Neural progenitor cell (in vitro differentiated cells): ENCODE results near the gene C2CD5. TPM values are rescaled to one million over a fixed set of nuclear protein-coding genes. Genes with fewer than 3 reads are reported as not detected.
A peak's percentile ranks its signal among the peaks of the same experiment; 100 is the strongest.

Source experiments
- DNase-seq: peaks from one replicate; pipeline ENCODE4 v3.0.0-alpha.2; 2016; ENCODE audit warnings: low spot score
- H2AFZ ChIP-seq: fragments of 200-600 bp; sonication (generic); replicated peaks from 2 replicates; pipeline ENCODE4 v1.6.1; 2016; ENCODE audit warnings: antibody characterized with exemption
- H3F3A ChIP-seq: fragments of 200-600 bp; sonication (generic); 2 replicates; pipeline ENCODE4 v1.6.1; 2016; ENCODE audit warnings: antibody characterized with exemption, low read depth
- H3K27ac ChIP-seq: fragments of 200-600 bp; sonication (generic); 2 replicates; pipeline ENCODE4 v1.5.1; 2016; ENCODE audit warnings: mild to moderate bottlenecking
- H3K27me3 ChIP-seq: fragments of 200-600 bp; sonication (generic); 2 replicates; pipeline ENCODE4 v1.6.1; 2016; ENCODE audit warnings: mild to moderate bottlenecking, moderate library complexity
- H3K36me3 ChIP-seq: fragments of 200-600 bp; sonication (generic); 2 replicates; pipeline ENCODE4 v1.5.1; 2016
- H3K4me1 ChIP-seq: fragments of 200-600 bp; sonication (generic); 2 replicates; pipeline ENCODE4 v1.6.1; 2016; ENCODE audit warnings: mixed run types
- H3K4me2 ChIP-seq: fragments of 200-600 bp; sonication (generic); 2 replicates; pipeline ENCODE4 v1.6.1; 2016
- H3K4me3 ChIP-seq: fragments of 200-600 bp; sonication (generic); 2 replicates; pipeline ENCODE4 v1.5.1; 2016
- H3K79me2 ChIP-seq: fragments of 200-600 bp; sonication (generic); 2 replicates; pipeline ENCODE4 v1.6.1; 2016; ENCODE audit warnings: low read depth
- H3K9ac ChIP-seq: fragments of 200-600 bp; sonication (generic); 2 replicates; pipeline ENCODE4 v1.6.1; 2016
- H3K9me3 ChIP-seq: fragments of 200-600 bp; sonication (generic); 2 replicates; pipeline ENCODE4 v1.5.1; 2016; ENCODE audit warnings: low read depth
- H4K20me1 ChIP-seq: fragments of 200-600 bp; sonication (generic); 2 replicates; pipeline ENCODE4 v1.6.1; 2016; ENCODE audit warnings: low read depth
- H3K27ac Mint-ChIP-seq: 3 replicates; pipeline ENCODE4 v1.8.0; 2021; ENCODE audit warnings: mixed read lengths
- H3K27me3 Mint-ChIP-seq: 2 replicates; pipeline ENCODE4 v1.8.0; 2022; ENCODE audit warnings: low read depth, mild to moderate bottlenecking, inconsistent platforms, moderate library complexity, mixed read lengths; ENCODE audit not compliant: insufficient read depth
- H3K36me3 Mint-ChIP-seq: 3 replicates; pipeline ENCODE4 v1.8.0; 2021; ENCODE audit warnings: mixed read lengths
- H3K4me1 Mint-ChIP-seq: 3 replicates; pipeline ENCODE4 v1.8.0; 2021; ENCODE audit warnings: mixed read lengths
- H3K4me3 Mint-ChIP-seq: 3 replicates; pipeline ENCODE4 v1.8.0; 2021; ENCODE audit warnings: mild to moderate bottlenecking, moderate library complexity, mixed read lengths
- H3K9me3 Mint-ChIP-seq: 3 replicates; pipeline ENCODE4 v1.8.0; 2020; ENCODE audit warnings: mixed read lengths
- CTCF ChIP-seq: fragments of 200-600 bp; sonication (generic); IDR thresholded peaks from 2 replicates; pipeline ENCODE4 v1.5.1; 2017; ENCODE audit warnings: antibody characterized with exemption, mild to moderate bottlenecking
- EZH2 ChIP-seq: fragments of 200-600 bp; sonication (generic); IDR thresholded peaks from 2 replicates; pipeline ENCODE4 v1.6.1; 2017; ENCODE audit warnings: antibody characterized with exemption, mild to moderate bottlenecking, moderate library complexity
- EZH2phosphoT487 ChIP-seq: fragments of 200-600 bp; sonication (generic); IDR thresholded peaks from 2 replicates; pipeline ENCODE4 v1.6.1; 2017; ENCODE audit warnings: antibody characterized with exemption
- total RNA-seq: library from RNA; depleted of rRNA; stranded (reverse); fragments of >200 nt; gene quantifications from 2 replicates; pipeline ENCODE4 v1.2.3, GENCODE V29; 2015; ENCODE audit warnings: low replicate concordance

C2CD5 gene
- total RNA-seq, 1 donor from 2014 or later: 86.9 TPM

- H3K4me1 ChIP-seq: no peaks in the 10 kb centered on the region
- H3K27me3 Mint-ChIP-seq: no peaks in the 10 kb centered on the region
- H3K79me2 ChIP-seq: no peaks in the 10 kb centered on the region
- H2AFZ ChIP-seq: no peak overlapping the region
- H3K9me3 ChIP-seq: no peaks in the 10 kb centered on the region
- TF ChIP-seq CTCF: peak; percentile 68
- no peak for TF ChIP-seq EZH2phosphoT487
- no peak for TF ChIP-seq EZH2
- H3K9me3 Mint-ChIP-seq: no peaks in the 10 kb centered on the region
- H3K36me3 Mint-ChIP-seq: peaks cover 2% of the 10 kb centered on the region
- peak; percentile 79 for DNase-seq
- no peak overlapping the region for H3K27ac ChIP-seq
- no peak overlapping the region for H3K4me3 Mint-ChIP-seq
- H3K36me3 ChIP-seq: no peaks in the 10 kb centered on the region
- peaks cover 2% of the 10 kb centered on the region for H3K4me1 Mint-ChIP-seq
- H3K4me3 ChIP-seq: no peak overlapping the region
- no peak overlapping the region for H3K4me2 ChIP-seq
- no peaks in the 10 kb centered on the region for H4K20me1 ChIP-seq
- H3K9ac ChIP-seq: no peak overlapping the region
- H3F3A ChIP-seq: no peaks in the 10 kb centered on the region
- no peaks in the 10 kb centered on the region for H3K27me3 ChIP-seq
- no peak overlapping the region for H3K27ac Mint-ChIP-seq
Measured at GRCh38 chr12:22459838-22460490, 84.4 kb downstream of the C2CD5 start.

GRCh38 chr12:22458298-22458937 lies 85.9 kb downstream of the C2CD5 start:
- Mint-ChIP-seq H3K36me3 (peaks cover 3% of the 10 kb centered on the region), H3K27me3 (no peaks in the 10 kb centered on the region), H3K27ac (no peak overlapping the region), H3K9me3 (no peaks in the 10 kb centered on the region), H3K4me3 (no peak overlapping the region), H3K4me1 (peaks cover 2% of the 10 kb centered on the region)
- Histone ChIP-seq H2AFZ (no peak overlapping the region), H3K9me3 (no peaks in the 10 kb centered on the region), H4K20me1 (no peaks in the 10 kb centered on the region), H3K9ac (no peak overlapping the region), H3K4me1 (no peaks in the 10 kb centered on the region), H3K36me3 (no peaks in the 10 kb centered on the region), H3F3A (no peaks in the 10 kb centered on the region), H3K27me3 (no peaks in the 10 kb centered on the region), H3K27ac (peak overlapping the region; percentile 23), H3K4me2 (no peak overlapping the region), H3K4me3 (no peak overlapping the region), H3K79me2 (no peaks in the 10 kb centered on the region)
- TF ChIP-seq EZH2phosphoT487 (no peak), CTCF (no peak), EZH2 (no peak)
- no peak for DNase-seq

- Histone ChIP-seq H3K9ac (no peak overlapping the region), H3K36me3 (no peaks in the 10 kb centered on the region), H3K4me2 (no peak overlapping the region), H3K4me1 (no peaks in the 10 kb centered on the region), H3K9me3 (no peaks in the 10 kb centered on the region), H2AFZ (no peak overlapping the region), H3K27ac (no peak overlapping the region), H3K4me3 (no peak overlapping the region), H3F3A (no peaks in the 10 kb centered on the region), H4K20me1 (no peaks in the 10 kb centered on the region), H3K27me3 (no peaks in the 10 kb centered on the region), H3K79me2 (no peaks in the 10 kb centered on the region)
- Mint-ChIP-seq H3K9me3 (no peaks in the 10 kb centered on the region), H3K27me3 (no peaks in the 10 kb centered on the region), H3K4me3 (no peak overlapping the region), H3K36me3 (peaks cover 2% of the 10 kb centered on the region), H3K27ac (no peak overlapping the region), H3K4me1 (peaks cover 2% of the 10 kb centered on the region)
- no peak for DNase-seq
- TF ChIP-seq CTCF: no peak
- TF ChIP-seq EZH2phosphoT487: no peak
- TF ChIP-seq EZH2: no peak
Measured at GRCh38 chr12:22457085-22457484, 87.3 kb downstream of the C2CD5 start.
